Measurements from ENCODE around the gene OR52W1. TPM values are rescaled to one million over a fixed set of nuclear protein-coding genes. Genes with fewer than 3 reads are reported as not detected.

The OR52W1 gene, protein sequence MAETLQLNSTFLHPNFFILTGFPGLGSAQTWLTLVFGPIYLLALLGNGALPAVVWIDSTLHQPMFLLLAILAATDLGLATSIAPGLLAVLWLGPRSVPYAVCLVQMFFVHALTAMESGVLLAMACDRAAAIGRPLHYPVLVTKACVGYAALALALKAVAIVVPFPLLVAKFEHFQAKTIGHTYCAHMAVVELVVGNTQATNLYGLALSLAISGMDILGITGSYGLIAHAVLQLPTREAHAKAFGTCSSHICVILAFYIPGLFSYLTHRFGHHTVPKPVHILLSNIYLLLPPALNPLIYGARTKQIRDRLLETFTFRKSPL
- not detected for total RNA-seq
- long read RNA-seq, result 0 reads

DNA sequence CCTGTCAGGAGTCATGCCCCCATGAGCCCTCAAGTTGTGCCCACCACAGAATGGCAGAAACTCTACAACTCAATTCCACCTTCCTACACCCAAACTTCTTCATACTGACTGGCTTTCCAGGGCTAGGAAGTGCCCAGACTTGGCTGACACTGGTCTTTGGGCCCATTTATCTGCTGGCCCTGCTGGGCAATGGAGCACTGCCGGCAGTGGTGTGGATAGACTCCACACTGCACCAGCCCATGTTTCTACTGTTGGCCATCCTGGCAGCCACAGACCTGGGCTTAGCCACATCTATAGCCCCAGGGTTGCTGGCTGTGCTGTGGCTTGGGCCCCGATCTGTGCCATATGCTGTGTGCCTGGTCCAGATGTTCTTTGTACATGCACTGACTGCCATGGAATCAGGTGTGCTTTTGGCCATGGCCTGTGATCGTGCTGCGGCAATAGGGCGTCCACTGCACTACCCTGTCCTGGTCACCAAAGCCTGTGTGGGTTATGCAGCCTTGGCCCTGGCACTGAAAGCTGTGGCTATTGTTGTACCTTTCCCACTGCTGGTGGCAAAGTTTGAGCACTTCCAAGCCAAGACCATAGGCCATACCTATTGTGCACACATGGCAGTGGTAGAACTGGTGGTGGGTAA is at the start of gene OR52W1:
Gene OR52W1 (plus strand): TSS at position 51 of the 637 bp plus-strand sequence. CDS start 0 bp downstream, at position 51.
- H3K4me3 ChIP-seq, result no peak within 1 kb of the TSS
- H3K4me1 ChIP-seq, result no peaks in the 10 kb centered on the region
- peaks cover 4% of the 10 kb centered on the region for H3K36me3 ChIP-seq
- no peak for DNase-seq
- no peaks in the 10 kb centered on the region for H3K27me3 ChIP-seq
- no peak for ATAC-seq
- TF ChIP-seq, protein P1, sequence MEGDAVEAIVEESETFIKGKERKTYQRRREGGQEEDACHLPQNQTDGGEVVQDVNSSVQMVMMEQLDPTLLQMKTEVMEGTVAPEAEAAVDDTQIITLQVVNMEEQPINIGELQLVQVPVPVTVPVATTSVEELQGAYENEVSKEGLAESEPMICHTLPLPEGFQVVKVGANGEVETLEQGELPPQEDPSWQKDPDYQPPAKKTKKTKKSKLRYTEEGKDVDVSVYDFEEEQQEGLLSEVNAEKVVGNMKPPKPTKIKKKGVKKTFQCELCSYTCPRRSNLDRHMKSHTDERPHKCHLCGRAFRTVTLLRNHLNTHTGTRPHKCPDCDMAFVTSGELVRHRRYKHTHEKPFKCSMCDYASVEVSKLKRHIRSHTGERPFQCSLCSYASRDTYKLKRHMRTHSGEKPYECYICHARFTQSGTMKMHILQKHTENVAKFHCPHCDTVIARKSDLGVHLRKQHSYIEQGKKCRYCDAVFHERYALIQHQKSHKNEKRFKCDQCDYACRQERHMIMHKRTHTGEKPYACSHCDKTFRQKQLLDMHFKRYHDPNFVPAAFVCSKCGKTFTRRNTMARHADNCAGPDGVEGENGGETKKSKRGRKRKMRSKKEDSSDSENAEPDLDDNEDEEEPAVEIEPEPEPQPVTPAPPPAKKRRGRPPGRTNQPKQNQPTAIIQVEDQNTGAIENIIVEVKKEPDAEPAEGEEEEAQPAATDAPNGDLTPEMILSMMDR (IDR thresholded peaks at IDR 0.05), result no peak
- H3K27ac ChIP-seq, result no peak within 1 kb of the TSS
- intact Hi-C loops (cut with DNase I), result no loop called here
- no peaks in the 10 kb centered on the region for H3K9me3 ChIP-seq

DNA sequence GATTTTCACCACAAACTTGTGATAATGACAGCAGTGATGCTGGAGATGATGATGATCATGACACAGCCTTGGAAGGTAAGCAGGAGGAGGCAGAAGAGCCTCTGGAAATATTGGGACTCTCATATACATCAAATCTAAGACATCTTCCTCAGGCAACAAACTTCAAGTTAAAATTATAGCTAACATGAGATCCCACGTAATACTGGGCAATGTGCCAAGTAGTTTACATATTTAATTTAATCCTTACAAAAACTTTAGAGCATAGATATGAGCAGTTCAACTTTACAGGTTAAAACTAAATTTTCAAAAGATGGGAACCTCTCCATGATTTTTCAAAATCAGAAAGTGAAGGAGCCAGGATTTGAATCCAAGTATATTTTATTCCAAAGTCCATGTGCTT is 47.9 kb upstream of the OR52W1 start:
- H3K4me3 ChIP-seq, result no peak overlapping the region
- no peaks in the 10 kb centered on the region for H3K36me3 ChIP-seq
- no peaks in the 10 kb centered on the region for H3K9me3 ChIP-seq
- H3K4me1 ChIP-seq, result no peaks in the 10 kb centered on the region
- DNase-seq, result no peak
- TF ChIP-seq, protein P1 (IDR thresholded peaks at IDR 0.05), result no peak
- intact Hi-C loops (cut with DNase I), result no loop called here
- H3K27me3 ChIP-seq, result no peaks in the 10 kb centered on the region
- no peak for ATAC-seq
- no peak overlapping the region for H3K27ac ChIP-seq

DNA sequence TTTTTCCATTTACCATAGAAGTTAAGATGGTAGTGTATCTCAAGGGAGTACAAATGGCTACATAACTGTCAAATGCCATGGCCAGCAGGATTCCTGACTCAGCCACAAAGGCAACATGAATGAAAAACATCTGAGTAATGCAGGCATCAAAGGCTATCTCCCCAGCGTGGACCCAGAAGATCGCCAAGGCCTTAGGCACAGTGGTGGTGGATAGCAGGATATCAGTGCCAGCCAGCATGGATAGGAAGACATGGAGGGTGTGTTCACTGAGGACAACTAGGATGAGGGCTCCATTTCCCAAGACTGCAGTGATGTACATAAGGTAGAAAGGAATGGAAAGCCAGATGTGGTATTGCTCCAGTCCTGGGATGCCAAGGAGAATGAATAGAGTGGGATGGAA is 46.9 kb upstream of the OR52W1 start:
- DNase-seq, result no peak
- H3K36me3 ChIP-seq, result no peaks in the 10 kb centered on the region
- no peak overlapping the region for H3K4me3 ChIP-seq
- intact Hi-C loops (cut with DNase I), result no loop called here
- no peak for ATAC-seq
- H3K4me1 ChIP-seq, result no peaks in the 10 kb centered on the region
- no peak overlapping the region for H3K27ac ChIP-seq
- no peaks in the 10 kb centered on the region for H3K9me3 ChIP-seq
- TF ChIP-seq, protein P1 (IDR thresholded peaks at IDR 0.05), result no peak
- no peaks in the 10 kb centered on the region for H3K27me3 ChIP-seq

DNA sequence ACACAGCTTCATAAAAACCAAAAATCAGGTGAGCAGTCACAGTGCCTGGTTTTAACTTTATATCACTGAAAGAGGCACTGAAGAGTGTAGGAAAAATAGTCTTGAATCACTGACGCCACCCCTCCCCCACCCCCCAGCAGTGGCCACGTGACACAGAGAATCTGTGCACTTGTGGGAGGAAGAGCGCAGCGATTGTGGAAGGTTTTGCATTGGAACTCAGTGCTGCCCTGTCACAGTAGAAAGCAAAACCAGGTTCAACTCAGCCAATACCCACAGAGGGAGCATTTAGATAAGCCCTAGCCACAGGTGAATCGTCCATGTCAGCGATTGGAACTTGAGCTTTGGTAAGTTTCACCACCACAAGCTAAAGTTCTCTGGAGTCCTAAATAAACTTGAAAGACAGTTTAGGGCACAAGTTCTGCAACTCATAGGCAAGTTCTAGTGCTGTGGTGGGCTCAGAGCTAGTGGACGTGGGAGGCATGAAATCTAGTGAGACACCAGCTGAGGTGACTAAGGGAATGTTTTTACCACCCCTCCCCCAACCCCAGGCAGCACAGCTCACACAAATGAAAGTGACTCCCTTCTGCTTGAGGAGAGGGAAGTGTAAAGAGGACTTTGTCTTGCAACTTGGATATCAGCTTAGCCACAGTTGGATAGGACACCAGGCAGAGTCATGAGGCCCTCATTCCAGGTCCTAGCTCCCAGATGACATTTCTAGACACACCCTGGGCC is 42.2 kb upstream of the OR52W1 start:
- peak; percentile 19 for ATAC-seq
- no peaks in the 10 kb centered on the region for H3K9me3 ChIP-seq
- no peak for DNase-seq
- no peak overlapping the region for H3K4me3 ChIP-seq
- H3K4me1 ChIP-seq, result no peaks in the 10 kb centered on the region
- TF ChIP-seq, protein P1 (IDR thresholded peaks at IDR 0.05), result no peak
- intact Hi-C loops (cut with DNase I), result no loop called here
- no peak overlapping the region for H3K27ac ChIP-seq
- H3K27me3 ChIP-seq, result no peaks in the 10 kb centered on the region
- no peaks in the 10 kb centered on the region for H3K36me3 ChIP-seq

DNA sequence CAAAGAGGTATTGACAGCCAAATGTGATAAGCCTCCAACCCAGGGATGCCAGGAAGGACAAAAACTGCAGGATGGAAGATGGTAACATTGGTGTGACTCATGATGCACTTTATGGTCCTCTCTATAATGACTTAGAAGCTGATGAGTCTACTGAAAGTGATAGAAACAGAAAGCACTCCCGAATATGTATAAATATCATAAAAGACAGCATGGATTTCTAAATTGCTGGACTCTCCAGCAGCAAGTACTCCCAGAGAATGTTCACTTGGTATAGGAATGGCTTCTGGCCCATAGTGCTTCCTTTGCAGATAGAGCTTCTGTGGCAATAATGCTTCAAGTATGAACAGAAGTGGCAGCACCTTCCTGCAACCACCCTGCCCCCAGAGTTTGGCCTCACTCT is 28.8 kb upstream of the OR52W1 start, which contains the start of gene OR52B2:
Gene OR52B2 (minus strand): TSS at position 101 of the 400 bp plus-strand sequence. CDS start 0 bp downstream, at position 101.
- intact Hi-C loops (cut with DNase I), result no loop called here
- ATAC-seq (no peak), DNase-seq (no peak)
- Histone ChIP-seq H3K27ac (no peak within 1 kb of the TSS), H3K4me3 (no peak within 1 kb of the TSS), H3K27me3 (no peaks in the 10 kb centered on the region), H3K9me3 (peaks cover under 1% of the 10 kb centered on the region), H3K36me3 (no peaks in the 10 kb centered on the region), H3K4me1 (no peaks in the 10 kb centered on the region)
- TF ChIP-seq, protein P1 (IDR thresholded peaks at IDR 0.05), result no peak
